H1 (cell line): ENCODE measurements around the gene DPP8. TPM values are rescaled to one million over a fixed set of nuclear protein-coding genes. Genes with fewer than 3 reads are reported as not detected.

Experiments
- FOSL1 ChIP-seq: IDR thresholded peaks from 2 replicates; pipeline ENCODE4 v1.6.1; 2011; ENCODE audit warnings: mild to moderate bottlenecking, low read depth, low read length, moderate library complexity; ENCODE audit not compliant: insufficient read depth
- GABPA ChIP-seq: IDR thresholded peaks from 2 replicates; pipeline ENCODE4 v1.6.1; 2011; ENCODE audit warnings: mild to moderate bottlenecking, low read length, moderate library complexity, borderline replicate concordance; ENCODE audit not compliant: insufficient read depth
- PHF8 ChIP-seq: fragments of 200-600 bp; sonication (generic); conservative IDR thresholded peaks from 2 replicates; pipeline ENCODE4 v1.7.1; 2012; ENCODE audit warnings: low read depth, mild to moderate bottlenecking, inconsistent platforms, low read length, moderate library complexity
- RXRA ChIP-seq: IDR thresholded peaks from 2 replicates; pipeline ENCODE4 v1.6.1; 2011; ENCODE audit warnings: low read depth, mild to moderate bottlenecking, low read length, moderate library complexity; ENCODE audit not compliant: insufficient read depth
- SP2 ChIP-seq: IDR thresholded peaks from 2 replicates; pipeline ENCODE4 v1.6.1; 2012; ENCODE audit warnings: mild to moderate bottlenecking, low read length, inconsistent platforms
- SRF ChIP-seq: IDR thresholded peaks from 2 replicates; pipeline ENCODE4 v1.6.1; 2011; ENCODE audit warnings: mild to moderate bottlenecking, low read depth, low read length, moderate library complexity
- polyA plus RNA-seq, 7 experiments: library from polyadenylated mRNA; depleted of rRNA in 3 of 7; stranded (reverse) in 5 of 7; unstranded in 2 of 7; fragments of >200 nt in 5 of 7; fragments of 200-250 nt in 2 of 7; gene quantifications; 1 replicate in 5 of 7; 2 replicates in 1 of 7; 4 replicates in 1 of 7; pipeline versions ENCODE4 v1.2.1 to v1.2.3, GENCODE V29; 2011 to 2013; ENCODE audit warnings: missing spikeins in 2 of 7, mixed read lengths in 2 of 7
- total RNA-seq: library from RNA; stranded (reverse); fragmentation: NEBNext Ultra II Directional; extraction: Animal tissue kit (Norgen Biotek cat#: 25700); gene quantifications from 2 replicates; pipeline ENCODE4 v1.2.1, GENCODE V29; 2021
- TF ChIP-seq, protein P1 (sequence below), 3 experiments: IDR thresholded peaks; 1 replicate in 2 of 3; 2 replicates in 1 of 3; pipeline versions ENCODE4 v1.5.1 to v1.6.1; 2011; ENCODE audit warnings: low read length in 3 of 3, mild to moderate bottlenecking in 3 of 3, inconsistent platforms in 2 of 3, low read depth in 1 of 3, moderate library complexity in 1 of 3; ENCODE audit not compliant: insufficient read depth in 1 of 3; ENCODE audit errors: control extremely low read depth in 1 of 3

The DPP8 gene
- total and polyA plus RNA-seq, 2 of the 8 experiments (the other 6 are each of a cell fraction or from before 2014, with no cell fraction given): 9.9 to 26.0 TPM

DNA sequence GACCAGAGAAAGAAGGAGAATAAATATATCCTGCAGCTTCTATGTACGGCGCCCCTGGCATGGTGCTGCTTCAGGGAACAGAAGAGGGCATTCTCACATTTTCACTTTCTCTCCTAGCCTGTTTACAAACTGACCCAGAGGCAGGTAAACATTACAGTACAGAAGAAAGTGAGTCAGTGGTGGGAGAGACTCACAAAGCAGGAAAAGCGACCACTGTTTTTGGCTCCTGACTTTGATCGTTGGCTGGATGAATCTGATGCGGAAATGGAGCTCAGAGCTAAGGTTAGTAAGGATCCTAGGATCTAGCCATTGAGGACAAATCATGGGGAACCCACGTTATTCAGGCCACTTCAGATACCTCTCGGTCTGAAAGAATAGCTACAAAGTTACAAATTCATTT is 39.1 kb upstream of the DPP8 start (continued):
- TF ChIP-seq RXRA: no peak
- TF ChIP-seq SP2: no peak
- TF ChIP-seq GABPA: no peak
- no peak for TF ChIP-seq PHF8
- no peak for TF ChIP-seq FOSL1
- TF ChIP-seq, protein P1, sequence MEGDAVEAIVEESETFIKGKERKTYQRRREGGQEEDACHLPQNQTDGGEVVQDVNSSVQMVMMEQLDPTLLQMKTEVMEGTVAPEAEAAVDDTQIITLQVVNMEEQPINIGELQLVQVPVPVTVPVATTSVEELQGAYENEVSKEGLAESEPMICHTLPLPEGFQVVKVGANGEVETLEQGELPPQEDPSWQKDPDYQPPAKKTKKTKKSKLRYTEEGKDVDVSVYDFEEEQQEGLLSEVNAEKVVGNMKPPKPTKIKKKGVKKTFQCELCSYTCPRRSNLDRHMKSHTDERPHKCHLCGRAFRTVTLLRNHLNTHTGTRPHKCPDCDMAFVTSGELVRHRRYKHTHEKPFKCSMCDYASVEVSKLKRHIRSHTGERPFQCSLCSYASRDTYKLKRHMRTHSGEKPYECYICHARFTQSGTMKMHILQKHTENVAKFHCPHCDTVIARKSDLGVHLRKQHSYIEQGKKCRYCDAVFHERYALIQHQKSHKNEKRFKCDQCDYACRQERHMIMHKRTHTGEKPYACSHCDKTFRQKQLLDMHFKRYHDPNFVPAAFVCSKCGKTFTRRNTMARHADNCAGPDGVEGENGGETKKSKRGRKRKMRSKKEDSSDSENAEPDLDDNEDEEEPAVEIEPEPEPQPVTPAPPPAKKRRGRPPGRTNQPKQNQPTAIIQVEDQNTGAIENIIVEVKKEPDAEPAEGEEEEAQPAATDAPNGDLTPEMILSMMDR (IDR thresholded peaks at IDR 0.05; ENCODE audit: control extremely low read depth in 1 of 3, insufficient read depth in 1 of 3, low read depth in 1 of 3, low read length in 3 of 3): no peak
- no peak for TF ChIP-seq SRF
